Uterus (tissue), 2 donors: ENCODE measurements around the gene TRPT1.

Source experiments
- POLR2A ChIP-seq, 2 donors: fragments of 450-650 bp; IDR thresholded peaks; one replicate each; pipeline ENCODE4 v1.6.1; 2016; ENCODE audit warnings: antibody characterized with exemption in 2 of 2, mild to moderate bottlenecking in 1 of 2, moderate library complexity in 1 of 2
- TF ChIP-seq, protein P1 (sequence below), 4 experiments: fragments of 200-600 bp in 2 of 4; fragments of 450-650 bp in 2 of 4; sonication (generic) in 2 of 4; IDR thresholded peaks; one replicate each; pipeline ENCODE4 v1.5.1; 2016 to 2019; ENCODE audit warnings: antibody characterized with exemption in 4 of 4, mild to moderate bottlenecking in 2 of 4, moderate library complexity in 1 of 4

DNA sequence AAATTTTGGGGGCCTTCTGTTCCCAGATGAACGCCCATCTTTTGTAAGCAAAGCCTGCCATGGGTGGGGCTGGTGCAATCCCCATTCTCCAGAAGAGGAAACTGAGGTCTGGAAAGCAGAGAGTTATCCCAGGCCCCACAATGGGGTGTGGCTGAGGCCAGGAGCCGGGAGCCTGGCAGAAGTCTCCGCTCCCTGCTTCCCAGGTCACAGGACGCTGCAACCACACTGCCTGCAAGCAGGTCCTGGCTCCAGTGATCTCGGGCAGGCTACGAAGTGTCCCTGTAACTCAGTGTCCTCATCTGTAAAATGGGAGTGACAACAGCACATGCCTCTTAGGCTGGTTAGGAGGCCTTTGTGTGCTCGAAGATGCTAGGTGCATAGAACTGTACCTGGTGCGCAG, 27.1 kb upstream of the TRPT1 start:
- no peak for TF ChIP-seq POLR2A (IDR thresholded peaks at IDR 0.05)
- TF ChIP-seq, protein P1, sequence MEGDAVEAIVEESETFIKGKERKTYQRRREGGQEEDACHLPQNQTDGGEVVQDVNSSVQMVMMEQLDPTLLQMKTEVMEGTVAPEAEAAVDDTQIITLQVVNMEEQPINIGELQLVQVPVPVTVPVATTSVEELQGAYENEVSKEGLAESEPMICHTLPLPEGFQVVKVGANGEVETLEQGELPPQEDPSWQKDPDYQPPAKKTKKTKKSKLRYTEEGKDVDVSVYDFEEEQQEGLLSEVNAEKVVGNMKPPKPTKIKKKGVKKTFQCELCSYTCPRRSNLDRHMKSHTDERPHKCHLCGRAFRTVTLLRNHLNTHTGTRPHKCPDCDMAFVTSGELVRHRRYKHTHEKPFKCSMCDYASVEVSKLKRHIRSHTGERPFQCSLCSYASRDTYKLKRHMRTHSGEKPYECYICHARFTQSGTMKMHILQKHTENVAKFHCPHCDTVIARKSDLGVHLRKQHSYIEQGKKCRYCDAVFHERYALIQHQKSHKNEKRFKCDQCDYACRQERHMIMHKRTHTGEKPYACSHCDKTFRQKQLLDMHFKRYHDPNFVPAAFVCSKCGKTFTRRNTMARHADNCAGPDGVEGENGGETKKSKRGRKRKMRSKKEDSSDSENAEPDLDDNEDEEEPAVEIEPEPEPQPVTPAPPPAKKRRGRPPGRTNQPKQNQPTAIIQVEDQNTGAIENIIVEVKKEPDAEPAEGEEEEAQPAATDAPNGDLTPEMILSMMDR (IDR thresholded peaks at IDR 0.05): no peak
